Skeletal muscle cell (primary cell): ENCODE results near the gene FGFR2.

Experiments used
- DNase-seq: peaks from one replicate; pipeline ENCODE4 v3.0.0-alpha.2; 2010; ENCODE audit warnings: low read depth
- H3K4me3 ChIP-seq: 2 replicates; pipeline ENCODE4 v1.5.1; 2011; ENCODE audit warnings: low read depth, mild to moderate bottlenecking, control low read depth, low read length, moderate library complexity

Gene FGFR2

GRCh38 chr10:121593281-121594075 is 4.8 kb downstream of the FGFR2 start:
- no peak overlapping the region for H3K4me3 ChIP-seq
- no peak for DNase-seq

DNA sequence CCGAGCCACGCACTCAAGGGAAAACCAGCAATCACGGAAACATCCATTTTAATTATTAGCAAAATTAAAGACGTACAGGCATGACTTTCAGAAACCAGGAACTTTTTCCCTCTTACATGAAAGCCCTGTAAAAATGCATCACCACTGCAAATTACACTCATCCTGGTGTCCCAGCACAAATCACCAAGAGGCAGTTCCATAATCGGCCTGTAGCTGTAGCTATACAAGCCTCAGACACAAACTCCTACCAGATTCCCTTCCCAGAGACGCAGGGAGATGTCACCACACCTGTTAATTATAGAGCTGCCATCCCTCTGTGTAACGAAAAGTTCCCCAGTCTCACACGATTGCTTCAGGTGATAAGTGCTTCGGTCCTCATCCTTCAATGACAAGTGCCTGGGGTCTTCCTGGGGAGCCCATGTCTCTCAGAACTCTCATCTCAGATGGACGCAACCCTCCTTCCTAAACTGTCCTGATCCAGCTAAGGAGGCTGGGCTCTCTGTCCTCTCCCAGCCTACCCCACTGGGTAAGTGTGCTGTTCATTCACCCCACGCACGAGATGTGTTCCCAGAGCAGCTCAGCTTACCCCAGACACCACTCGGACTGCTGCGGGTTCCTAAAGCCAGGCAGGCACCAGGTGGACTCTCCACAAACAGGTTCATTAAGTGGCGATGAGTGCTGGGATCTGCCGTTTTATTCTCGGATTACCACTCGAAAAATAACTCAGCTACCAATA is 5.9 kb downstream of the FGFR2 start:
- H3K4me3 ChIP-seq, result no peak overlapping the region
- DNase-seq, result no peak

DNA sequence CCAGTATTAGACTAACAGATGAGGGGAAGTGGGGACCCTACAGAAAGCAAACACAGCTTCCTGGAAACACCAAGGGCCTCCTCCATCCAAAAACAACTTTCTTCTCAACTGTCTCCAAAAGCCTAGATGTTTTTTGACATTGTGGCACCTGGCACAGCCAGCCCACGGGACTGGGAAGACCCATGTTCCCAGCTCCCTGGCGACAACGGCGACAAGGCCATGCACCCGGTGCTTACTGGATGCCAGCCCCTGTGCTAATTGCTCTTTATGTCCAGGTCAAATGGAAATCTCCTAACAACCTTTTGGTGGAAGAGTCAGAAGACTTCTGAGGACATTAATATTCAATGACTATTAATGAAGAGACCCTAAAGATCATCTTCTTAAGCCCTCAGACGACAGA is 7.1 kb downstream of the FGFR2 start:
- H3K4me3 ChIP-seq, result no peak overlapping the region
- DNase-seq, result no peak

DNA sequence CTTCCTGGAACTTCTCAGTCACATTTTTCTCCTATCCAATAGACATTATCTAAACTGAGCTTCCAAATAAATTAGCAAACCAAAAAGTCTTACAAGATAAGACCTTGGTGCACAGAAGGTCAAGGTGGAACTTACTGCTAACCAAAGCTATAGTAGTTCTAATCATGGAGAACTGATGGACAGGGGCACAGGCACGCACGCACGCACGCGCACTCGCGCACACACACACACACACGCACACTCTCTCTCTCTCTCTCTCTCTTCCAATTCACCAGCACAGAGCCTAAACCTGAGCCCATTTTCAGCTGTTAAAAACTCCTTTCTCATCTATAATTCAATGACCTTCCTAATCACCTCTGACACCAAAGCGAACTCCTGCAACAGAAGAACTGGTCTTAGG is 7.5 kb downstream of the FGFR2 start:
- no peak overlapping the region for H3K4me3 ChIP-seq

GRCh38 chr10:121589553-121589952 is 8.7 kb downstream of the FGFR2 start:
- H3K4me3 ChIP-seq, result no peak overlapping the region
- DNase-seq, result no peak

More for the DNA sequence above, 7.5 kb downstream of the FGFR2 start:
- DNase-seq, result no peak

- no peak for DNase-seq
- H3K4me3 ChIP-seq, result no peak overlapping the region
These were observed 14.4 kb downstream of the FGFR2 start for GRCh38 chr10:121583857-121584256.

DNA sequence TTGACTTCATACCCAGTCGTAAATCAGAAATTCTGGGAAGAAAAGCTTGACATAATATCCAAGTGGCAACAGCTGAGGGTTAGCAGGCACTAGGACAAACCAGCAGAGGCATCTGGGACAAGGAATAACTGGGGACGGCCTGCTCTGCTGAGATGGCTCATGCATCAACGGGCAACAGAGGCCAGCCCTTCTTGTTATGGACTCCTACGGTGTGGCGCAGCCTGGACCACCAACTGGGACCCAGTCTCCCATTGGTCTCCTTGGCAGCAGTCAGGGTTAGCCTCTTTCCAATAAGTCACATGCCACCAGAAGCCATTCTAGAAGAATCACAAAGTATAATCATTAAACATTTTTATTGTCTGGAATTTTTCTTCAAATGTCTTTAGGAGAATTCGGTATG is 15.0 kb downstream of the FGFR2 start:
- no peak for DNase-seq

GRCh38 chr10:121580276-121581116 is 17.7 kb downstream of the FGFR2 start:
- DNase-seq, result no peak
- no peak overlapping the region for H3K4me3 ChIP-seq

More for the DNA sequence above, 15.0 kb downstream of the FGFR2 start:
- H3K4me3 ChIP-seq, result no peak overlapping the region

- no peak for DNase-seq
These were observed 18.6 kb downstream of the FGFR2 start for GRCh38 chr10:121579656-121580055.

GRCh38 chr10:121578965-121579364 is 19.3 kb downstream of the FGFR2 start:
- DNase-seq, result no peak

More at GRCh38 chr10:121579656-121580055, 18.6 kb downstream of the FGFR2 start:
- H3K4me3 ChIP-seq, result no peak overlapping the region

GRCh38 chr10:121578298-121578697 is 19.9 kb downstream of the FGFR2 start:
- H3K4me3 ChIP-seq, result no peak overlapping the region

More at GRCh38 chr10:121578965-121579364, 19.3 kb downstream of the FGFR2 start:
- H3K4me3 ChIP-seq, result no peak overlapping the region

DNA sequence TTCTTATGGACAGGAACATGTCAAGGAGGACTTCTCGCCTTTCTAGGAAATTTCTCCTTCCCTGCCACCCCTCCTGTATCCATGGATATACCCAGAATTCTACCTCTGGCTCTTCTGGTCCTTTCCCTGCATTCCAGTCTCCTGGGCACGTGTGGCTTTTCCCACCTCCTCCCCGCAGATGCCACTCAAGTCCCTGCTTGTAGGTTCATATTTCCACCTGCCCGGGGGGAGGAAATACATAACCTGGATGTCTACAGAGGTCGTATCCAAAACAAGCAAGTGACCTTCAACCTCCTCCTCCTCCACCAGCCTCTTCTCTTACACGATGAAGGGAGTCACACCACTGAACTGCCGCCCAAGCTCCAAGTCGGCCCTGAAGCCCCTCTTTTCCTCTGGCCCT is 20.7 kb downstream of the FGFR2 start:
- DNase-seq, result no peak

More at GRCh38 chr10:121578298-121578697, 19.9 kb downstream of the FGFR2 start:
- no peak for DNase-seq

GRCh38 chr10:121576139-121576538 is 22.1 kb downstream of the FGFR2 start:
- no peak overlapping the region for H3K4me3 ChIP-seq
- DNase-seq, result no peak

More for the DNA sequence above, 20.7 kb downstream of the FGFR2 start:
- no peak overlapping the region for H3K4me3 ChIP-seq

GRCh38 chr10:121574519-121575166 is 23.6 kb downstream of the FGFR2 start:
- DNase-seq, result no peak

DNA sequence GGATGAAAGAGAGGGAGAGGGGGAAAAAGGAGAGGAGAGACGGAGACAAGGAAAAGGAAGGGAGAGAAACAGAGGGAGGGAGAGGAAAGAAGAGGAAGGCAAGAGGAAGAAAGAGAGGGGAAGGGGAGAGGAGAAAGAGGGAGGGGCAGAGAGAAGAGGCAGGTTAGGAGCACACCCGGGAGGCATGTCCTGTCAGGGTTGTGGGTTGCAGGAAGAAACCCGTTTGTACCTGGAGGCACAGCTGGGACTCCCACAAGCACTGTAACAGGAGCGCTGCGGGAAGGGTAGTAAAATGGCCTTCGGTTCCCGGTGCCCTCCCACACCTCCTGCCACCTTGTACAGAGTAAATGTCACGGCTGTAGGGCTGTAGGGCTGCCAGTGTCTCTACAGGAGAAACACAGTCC is 24.7 kb downstream of the FGFR2 start:
- no peak overlapping the region for H3K4me3 ChIP-seq
- DNase-seq, result no peak

More at GRCh38 chr10:121574519-121575166, 23.6 kb downstream of the FGFR2 start:
- H3K4me3 ChIP-seq, result no peak overlapping the region

- no peak overlapping the region for H3K4me3 ChIP-seq
These were observed 25.2 kb downstream of the FGFR2 start for GRCh38 chr10:121572859-121573537.

GRCh38 chr10:121570315-121570714 is 27.9 kb downstream of the FGFR2 start:
- no peak overlapping the region for H3K4me3 ChIP-seq
- no peak for DNase-seq

More at GRCh38 chr10:121572859-121573537, 25.2 kb downstream of the FGFR2 start:
- no peak for DNase-seq

DNA sequence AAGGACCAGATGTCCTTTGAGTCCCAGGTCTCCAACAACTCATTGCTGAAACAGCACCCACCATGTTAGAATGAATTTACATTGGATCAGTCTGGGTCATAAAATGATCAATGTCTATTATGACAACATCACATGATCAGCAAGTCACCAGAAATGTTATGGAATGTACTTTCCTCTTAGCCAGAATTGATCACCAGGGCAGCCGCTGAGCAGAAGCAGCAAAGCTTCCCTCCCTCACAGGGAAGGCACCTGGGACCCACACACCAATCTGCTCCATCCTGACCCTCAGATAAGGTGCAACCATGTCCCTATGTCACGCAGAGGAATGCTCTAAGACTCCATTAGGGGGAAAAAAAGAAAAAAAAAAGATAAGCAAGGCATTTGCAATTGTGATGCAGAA is 30.0 kb downstream of the FGFR2 start:
- H3K4me3 ChIP-seq, result no peak overlapping the region
- DNase-seq, result no peak

DNA sequence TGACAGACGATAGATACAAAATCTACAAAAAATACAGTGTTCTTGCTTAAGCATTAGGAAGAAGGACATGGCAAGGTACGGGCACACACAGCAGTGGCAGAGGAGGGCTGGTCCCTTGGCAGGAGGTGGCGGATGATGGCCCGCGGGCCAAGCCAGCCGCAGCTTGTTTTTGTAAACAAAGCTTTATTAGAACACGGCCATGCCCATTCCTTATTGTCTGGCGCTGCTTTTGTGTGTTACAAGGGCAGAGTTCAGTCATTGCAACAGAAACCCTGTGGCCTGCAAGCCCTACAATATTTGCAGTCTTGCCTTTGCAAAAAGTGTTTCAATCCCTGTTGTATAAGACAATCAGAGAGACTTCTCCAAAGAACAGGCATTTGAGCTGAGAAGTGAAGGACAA is 30.7 kb downstream of the FGFR2 start:
- DNase-seq, result no peak

More for the DNA sequence above, 30.7 kb downstream of the FGFR2 start:
- H3K4me3 ChIP-seq, result no peak overlapping the region
